22Rv1 (cell line): ENCODE results near the gene ARIH2.

Experiments
- H3K27ac ChIP-seq: fragments of 450-650 bp; 2 replicates; pipeline ENCODE4 v1.5.1; 2017
- CTCF ChIP-seq: fragments of 450-650 bp; IDR thresholded peaks from 2 replicates; pipeline ENCODE4 v1.5.1; 2017; ENCODE audit warnings: mild to moderate bottlenecking
- ZFX ChIP-seq: fragments of 450-650 bp; IDR thresholded peaks from 2 replicates; pipeline ENCODE4 v1.6.1; 2017; ENCODE audit warnings: antibody characterized with exemption, borderline replicate concordance

Gene ARIH2

DNA sequence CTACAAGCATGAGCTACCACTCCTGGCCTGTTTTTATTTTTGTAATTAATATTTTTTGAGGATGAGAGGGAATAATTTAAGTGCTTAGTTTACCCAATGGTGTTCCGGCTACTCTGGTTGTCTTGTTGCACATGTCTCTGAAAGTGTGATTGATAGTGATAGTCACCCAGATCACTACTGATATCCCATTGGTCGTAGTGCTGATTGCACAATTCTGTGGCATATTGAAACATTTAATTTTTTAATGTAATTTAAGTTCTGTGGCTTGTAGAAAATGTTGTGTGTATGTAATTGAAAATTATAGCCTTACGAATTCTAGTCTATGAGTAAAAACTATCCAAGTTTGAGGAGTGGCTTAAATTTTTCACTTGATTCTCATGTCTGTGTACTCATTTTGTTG is 11.9 kb downstream of the ARIH2 start:
- H3K27ac ChIP-seq, result no peak overlapping the region
- TF ChIP-seq ZFX (no peak), CTCF (no peak)

GRCh38 chr3:48931944-48932580 is 13.4 kb downstream of the ARIH2 start:
- H3K27ac ChIP-seq, result no peak overlapping the region
- TF ChIP-seq ZFX, result no peak
- TF ChIP-seq CTCF, result no peak

DNA sequence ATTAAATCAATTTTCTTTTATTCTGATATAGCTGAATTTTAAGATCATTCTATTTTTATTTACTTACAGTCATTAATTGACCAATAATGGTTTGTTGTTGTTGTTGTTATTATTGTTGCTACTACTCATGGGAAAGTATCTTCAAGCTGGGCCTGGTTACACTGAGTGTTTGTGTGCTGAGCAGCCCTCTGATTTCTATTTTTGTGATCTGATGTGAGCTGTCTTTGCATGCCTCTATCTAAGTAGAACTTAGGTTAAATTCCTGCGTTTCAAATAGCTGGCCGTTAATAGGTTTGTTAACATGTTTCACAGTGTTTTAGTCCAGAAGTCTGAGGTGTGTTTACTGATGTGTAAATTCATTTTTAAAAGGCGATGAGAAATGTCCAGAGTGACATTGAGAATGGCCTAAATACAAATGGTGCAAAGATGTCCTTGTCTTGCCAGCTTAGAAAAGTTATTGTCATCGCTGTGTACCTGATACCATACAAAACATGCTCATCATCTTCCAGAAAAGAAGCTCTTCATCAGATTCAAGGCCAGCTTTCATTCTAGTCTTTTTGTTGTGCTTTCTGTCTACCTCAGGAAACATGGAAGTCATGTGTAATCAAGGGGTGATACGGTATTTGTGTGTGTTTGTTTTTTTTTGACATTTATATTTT is 15.8 kb downstream of the ARIH2 start:
- H3K27ac ChIP-seq, result no peak overlapping the region
- TF ChIP-seq CTCF (no peak), ZFX (no peak)

DNA sequence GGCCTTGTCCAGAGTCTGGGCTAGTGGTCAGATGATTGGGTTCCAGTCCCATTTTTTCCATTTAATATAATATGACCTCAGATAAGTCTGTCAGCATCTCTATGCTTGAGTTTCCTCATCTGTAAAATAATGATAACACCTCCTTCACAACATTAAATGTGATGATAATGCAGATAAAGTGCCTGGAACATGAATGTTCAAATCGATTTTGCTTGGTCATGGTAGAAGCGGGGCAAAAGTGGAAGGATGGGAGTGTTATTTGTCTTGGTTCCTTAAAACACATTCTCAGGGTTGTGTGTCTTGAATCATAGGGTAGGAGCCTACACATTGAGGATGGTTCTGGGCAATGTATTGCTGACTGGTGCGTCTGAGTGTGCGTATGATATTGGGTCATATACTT is 16.9 kb downstream of the ARIH2 start:
- TF ChIP-seq CTCF (no peak), ZFX (no peak)

GRCh38 chr3:48938156-48938555 is 19.5 kb downstream of the ARIH2 start:
- H3K27ac ChIP-seq, result no peak overlapping the region

More for the DNA sequence above, 16.9 kb downstream of the ARIH2 start:
- H3K27ac ChIP-seq, result no peak overlapping the region

GRCh38 chr3:48938689-48939088 is 20.0 kb downstream of the ARIH2 start:
- no peak overlapping the region for H3K27ac ChIP-seq
- TF ChIP-seq CTCF (no peak), ZFX (no peak)

More at GRCh38 chr3:48938156-48938555, 19.5 kb downstream of the ARIH2 start:
- TF ChIP-seq CTCF, result no peak
- TF ChIP-seq ZFX, result no peak

GRCh38 chr3:48945432-48945831 is 26.8 kb downstream of the ARIH2 start:
- no peak for TF ChIP-seq ZFX
- TF ChIP-seq CTCF, result no peak
- H3K27ac ChIP-seq, result no peak overlapping the region
